GM12801 (cell line): ENCODE data around the gene EXOSC5.

Experiments used
- CTCF ChIP-seq: IDR thresholded peaks from one replicate; pipeline ENCODE4 v1.5.1; 2011; ENCODE audit warnings: control low read depth; ENCODE audit not compliant: insufficient read length; ENCODE audit errors: extremely low read depth

EXOSC5 gene

DNA sequence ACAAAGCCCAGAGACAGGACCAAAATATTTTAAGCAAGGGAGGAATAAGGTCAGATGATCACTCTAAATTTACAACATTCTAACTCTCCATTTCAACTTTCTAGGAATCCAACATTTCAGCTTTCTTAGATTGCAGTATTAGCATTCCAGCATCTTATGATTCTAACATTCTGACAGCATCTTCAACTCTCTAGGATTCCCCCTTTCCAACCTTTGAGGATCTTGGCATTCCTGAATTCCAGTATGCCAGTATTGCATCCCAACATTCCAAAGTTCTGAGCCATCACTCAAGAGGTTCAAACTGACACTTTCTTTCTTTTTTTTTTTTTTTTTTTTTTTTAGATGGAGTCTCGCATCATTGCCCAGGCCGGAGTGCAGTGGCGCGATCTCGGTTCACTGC, 57.2 kb downstream of the EXOSC5 start:
- no peak for TF ChIP-seq CTCF
